GM12801 (cell line): ENCODE results near the gene FAS.

Experiments
- CTCF ChIP-seq: IDR thresholded peaks from one replicate; pipeline ENCODE4 v1.5.1; 2011; ENCODE audit warnings: control low read depth; ENCODE audit not compliant: insufficient read length; ENCODE audit errors: extremely low read depth

Gene FAS

GRCh38 chr10:88961266-88961665 lies 29.3 kb upstream of the FAS start:
- TF ChIP-seq CTCF, result no peak

- no peak for TF ChIP-seq CTCF
These were observed 28.3 kb upstream of the FAS start for GRCh38 chr10:88962336-88962735.

GRCh38 chr10:88963318-88963717 lies 27.3 kb upstream of the FAS start:
- no peak for TF ChIP-seq CTCF

GRCh38 chr10:88964360-88964759 lies 26.2 kb upstream of the FAS start:
- TF ChIP-seq CTCF, result no peak

- no peak for TF ChIP-seq CTCF
These were observed 25.7 kb upstream of the FAS start for GRCh38 chr10:88964869-88965415.

- no peak for TF ChIP-seq CTCF
These were observed 23.8 kb upstream of the FAS start for GRCh38 chr10:88966797-88967196.

- no peak for TF ChIP-seq CTCF
These were observed 22.2 kb upstream of the FAS start for GRCh38 chr10:88968391-88968790.
